Bronchus fibroblast of lung (primary cell): ENCODE measurements around the gene TRAK2. TPM values are rescaled to one million over a fixed set of nuclear protein-coding genes. Genes with fewer than 3 reads are reported as not detected.

ENCODE experiments used
- total RNA-seq: library from RNA; depleted of rRNA; stranded (reverse); fragments of >200 nt; gene quantifications from 2 replicates; pipeline ENCODE4 v1.2.3, GENCODE V29; 2015

Gene TRAK2, protein sequence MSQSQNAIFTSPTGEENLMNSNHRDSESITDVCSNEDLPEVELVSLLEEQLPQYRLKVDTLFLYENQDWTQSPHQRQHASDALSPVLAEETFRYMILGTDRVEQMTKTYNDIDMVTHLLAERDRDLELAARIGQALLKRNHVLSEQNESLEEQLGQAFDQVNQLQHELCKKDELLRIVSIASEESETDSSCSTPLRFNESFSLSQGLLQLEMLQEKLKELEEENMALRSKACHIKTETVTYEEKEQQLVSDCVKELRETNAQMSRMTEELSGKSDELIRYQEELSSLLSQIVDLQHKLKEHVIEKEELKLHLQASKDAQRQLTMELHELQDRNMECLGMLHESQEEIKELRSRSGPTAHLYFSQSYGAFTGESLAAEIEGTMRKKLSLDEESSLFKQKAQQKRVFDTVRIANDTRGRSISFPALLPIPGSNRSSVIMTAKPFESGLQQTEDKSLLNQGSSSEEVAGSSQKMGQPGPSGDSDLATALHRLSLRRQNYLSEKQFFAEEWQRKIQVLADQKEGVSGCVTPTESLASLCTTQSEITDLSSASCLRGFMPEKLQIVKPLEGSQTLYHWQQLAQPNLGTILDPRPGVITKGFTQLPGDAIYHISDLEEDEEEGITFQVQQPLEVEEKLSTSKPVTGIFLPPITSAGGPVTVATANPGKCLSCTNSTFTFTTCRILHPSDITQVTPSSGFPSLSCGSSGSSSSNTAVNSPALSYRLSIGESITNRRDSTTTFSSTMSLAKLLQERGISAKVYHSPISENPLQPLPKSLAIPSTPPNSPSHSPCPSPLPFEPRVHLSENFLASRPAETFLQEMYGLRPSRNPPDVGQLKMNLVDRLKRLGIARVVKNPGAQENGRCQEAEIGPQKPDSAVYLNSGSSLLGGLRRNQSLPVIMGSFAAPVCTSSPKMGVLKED
- total RNA-seq, result 15.8 and 19.7 TPM in 2 replicates

DNA sequence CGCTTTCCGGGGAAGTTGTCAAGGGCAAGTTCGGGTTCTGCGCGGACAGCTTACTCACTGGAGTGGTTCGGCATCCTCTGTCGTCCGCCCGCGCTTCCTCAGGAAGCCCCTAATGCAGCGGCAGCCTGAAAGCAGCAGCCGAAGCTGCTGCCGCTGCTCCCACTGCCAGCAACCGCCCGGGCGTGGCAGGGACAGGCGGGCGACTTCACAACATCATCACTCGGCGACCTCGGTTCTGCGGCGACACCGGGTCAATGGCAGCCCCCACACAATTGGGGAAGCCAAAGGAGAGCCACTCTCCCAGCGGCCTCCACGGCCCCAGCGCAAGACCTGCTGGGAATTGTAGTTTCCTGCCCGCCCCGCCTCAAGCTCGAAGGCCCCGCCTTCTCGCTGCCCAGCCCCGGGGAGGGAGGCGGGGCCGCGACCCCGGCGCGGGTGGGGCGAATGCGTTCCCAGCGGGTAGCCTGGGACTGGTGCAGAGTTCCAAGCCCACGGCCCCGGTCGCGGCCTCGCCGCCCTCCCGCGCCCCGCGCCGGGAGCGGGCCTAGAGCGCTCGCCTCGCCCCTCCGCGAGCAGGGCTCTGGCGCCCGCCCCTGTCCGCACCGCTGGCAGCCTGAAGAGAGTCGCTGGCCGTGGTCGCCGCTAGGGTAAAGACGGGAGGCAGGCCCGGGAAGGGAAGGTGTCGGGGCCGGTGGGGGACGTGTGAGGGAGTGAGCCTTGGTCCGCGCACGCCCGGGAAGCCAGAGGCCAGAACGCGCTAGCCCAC, at the start of gene TRAK2, which contains the start of gene STRADB:
TSS of gene TRAK2 (minus strand) at position 167 of the 766 bp plus-strand sequence. CDS start 30,951 bp downstream, outside the sequence.
TSS of gene STRADB (plus strand) at position 449 of the 766 bp plus-strand sequence. CDS start 3,101 bp downstream, outside the sequence.

DNA sequence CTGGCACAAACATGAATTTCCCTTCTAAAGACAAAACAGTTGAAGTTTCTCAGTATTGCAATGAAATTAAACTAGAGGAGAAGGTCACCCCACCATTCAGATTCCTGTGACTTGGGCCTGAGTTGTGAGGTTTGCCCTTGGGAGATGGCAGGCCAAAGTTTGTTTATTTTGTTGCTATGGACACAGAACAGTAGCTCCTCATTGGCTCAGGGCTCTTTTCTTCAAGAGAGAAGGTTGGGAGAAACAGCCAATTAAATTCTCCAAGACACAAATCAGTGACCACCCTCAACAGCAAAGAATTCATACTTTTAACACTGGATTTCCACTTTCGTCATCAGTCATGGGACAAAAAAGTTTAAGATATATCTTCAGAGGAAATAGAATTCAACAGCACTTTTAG, 94.0 kb downstream of the TRAK2 start, which contains the start of gene FLACC1:
TSS of gene FLACC1 (minus strand) at position 125 of the 400 bp plus-strand sequence. CDS start 5,941 bp downstream, outside the sequence.

Other genes starting within 250 kb of the TRAK2 start
- gene CASP8, start 190.9 kb downstream of the TRAK2 start, total RNA-seq, result 16.8 and 18.3 TPM in 2 replicates
- gene FLACC1, start 94.1 kb downstream of the TRAK2 start, total RNA-seq, result not detected in 2 replicates
- 28.4 and 31.8 TPM in 2 replicates for gene STRADB, start 282 bp upstream of the TRAK2 start, total RNA-seq
- 27.1 and 29.3 TPM in 2 replicates for gene TMEM237, start 192.0 kb upstream of the TRAK2 start, total RNA-seq
- 2.7 and 4.7 TPM in 2 replicates for gene MPP4, start 247.2 kb upstream of the TRAK2 start, total RNA-seq